ENCODE data around the gene PLEKHA6. TPM values are rescaled to one million over a fixed set of nuclear protein-coding genes. Genes with fewer than 3 reads are reported as not detected.

PLEKHA6 gene
- total and polyA plus RNA-seq, 8 donors: 5.1 to 24.4 (median 16.1) TPM

GRCh38 chr1:204283711-204284651, 75.7 kb downstream of the PLEKHA6 start:
- H3K9me3 ChIP-seq: no peaks in the 10 kb centered on the region
- no peak for TF ChIP-seq CTCF (IDR thresholded peaks at IDR 0.05)
- H3K36me3 ChIP-seq: no peaks in the 10 kb centered on the region
- intact Hi-C loops (cut with DNase I): no loop called here
- DNase-seq (no peak), ATAC-seq (no peak)
- peaks cover 14 to 22% of the 10 kb centered on the region in 2 donors for H3K4me1 ChIP-seq
- H3K27me3 ChIP-seq: peaks cover 0 to 14% of the 10 kb centered on the region in 2 donors
- H3K27ac ChIP-seq: no peak overlapping the region
- H3K4me3 ChIP-seq: no peak overlapping the region

GRCh38 chr1:204282761-204283221, 76.9 kb downstream of the PLEKHA6 start:
- no peak overlapping the region for H3K27ac ChIP-seq
- DNase-seq (peak in 2 of 4 donors; percentile 59 to 84), ATAC-seq (no peak)
- peaks cover 0 to 14% of the 10 kb centered on the region in 2 donors for H3K27me3 ChIP-seq
- no peak overlapping the region for H3K4me3 ChIP-seq
- H3K9me3 ChIP-seq: no peaks in the 10 kb centered on the region
- TF ChIP-seq CTCF (IDR thresholded peaks at IDR 0.05): no peak
- no peaks in the 10 kb centered on the region for H3K36me3 ChIP-seq
- H3K4me1 ChIP-seq: peaks cover 14 to 18% of the 10 kb centered on the region in 2 donors
- intact Hi-C loops (cut with DNase I): no loop called here

GRCh38 chr1:204280099-204280961, 79.4 kb downstream of the PLEKHA6 start:
- no peak for DNase-seq
- H3K9me3 ChIP-seq: no peaks in the 10 kb centered on the region
- no peak overlapping the region for H3K4me3 ChIP-seq
- no peak for ATAC-seq
- peaks cover 0 to 14% of the 10 kb centered on the region in 2 donors for H3K27me3 ChIP-seq
- H3K27ac ChIP-seq: no peak overlapping the region
- no peaks in the 10 kb centered on the region for H3K36me3 ChIP-seq
- TF ChIP-seq CTCF (IDR thresholded peaks at IDR 0.05): no peak
- peaks cover 0 to 4% of the 10 kb centered on the region in 2 donors for H3K4me1 ChIP-seq
- intact Hi-C loops (cut with DNase I): no loop called here

- Histone ChIP-seq H3K9me3 (no peaks in the 10 kb centered on the region), H3K4me1 (peaks cover 0 to 4% of the 10 kb centered on the region in 2 donors), H3K4me3 (no peak overlapping the region), H3K27ac (no peak overlapping the region), H3K27me3 (peaks cover 0 to 14% of the 10 kb centered on the region in 2 donors), H3K36me3 (no peaks in the 10 kb centered on the region)
- DNase-seq: no peak
- intact Hi-C loops (cut with DNase I): no loop called here
- TF ChIP-seq CTCF (IDR thresholded peaks at IDR 0.05): no peak
- no peak for ATAC-seq
Measured at GRCh38 chr1:204278958-204279357, 80.8 kb downstream of the PLEKHA6 start.
